Measurements from ENCODE around the gene FBXO15.

The FBXO15 gene

GRCh38 chr18:74146756-74147155 lies 878 bp downstream of the FBXO15 start:
- peak; percentile 99 for FAIRE-seq
- no peak for TF ChIP-seq CTCF (IDR thresholded peaks at IDR 0.05; ENCODE audit: insufficient read depth, missing control alignments)
- DNase-seq (ENCODE audit: insufficient read length, low spot score), result no peak

GRCh38 chr18:74142252-74142651 lies 5.4 kb downstream of the FBXO15 start:
- FAIRE-seq (no peak), DNase-seq (ENCODE audit: insufficient read length, low spot score) (no peak)
- TF ChIP-seq CTCF (IDR thresholded peaks at IDR 0.05; ENCODE audit: insufficient read depth, missing control alignments), result no peak

GRCh38 chr18:74141667-74142066 lies 6.0 kb downstream of the FBXO15 start:
- TF ChIP-seq CTCF (IDR thresholded peaks at IDR 0.05; ENCODE audit: insufficient read depth, missing control alignments), result no peak
- FAIRE-seq (peak; percentile 53), DNase-seq (ENCODE audit: insufficient read length, low spot score) (no peak)

GRCh38 chr18:74140582-74140981 lies 7.1 kb downstream of the FBXO15 start:
- FAIRE-seq, result peak; percentile 97

GRCh38 chr18:74139888-74140287 lies 7.7 kb downstream of the FBXO15 start:
- no peak for DNase-seq (ENCODE audit: insufficient read length, low spot score)
- FAIRE-seq, result no peak
- TF ChIP-seq CTCF (IDR thresholded peaks at IDR 0.05; ENCODE audit: insufficient read depth, missing control alignments), result no peak

More at GRCh38 chr18:74140582-74140981, 7.1 kb downstream of the FBXO15 start:
- no peak for TF ChIP-seq CTCF (IDR thresholded peaks at IDR 0.05; ENCODE audit: insufficient read depth, missing control alignments)
- DNase-seq (ENCODE audit: insufficient read length, low spot score), result no peak

- FAIRE-seq, result no peak
- TF ChIP-seq CTCF (IDR thresholded peaks at IDR 0.05; ENCODE audit: insufficient read depth, missing control alignments), result no peak
- DNase-seq (ENCODE audit: insufficient read length, low spot score), result no peak
Measured at GRCh38 chr18:74139411-74139810, 8.2 kb downstream of the FBXO15 start.

- DNase-seq (ENCODE audit: insufficient read length, low spot score) (no peak), FAIRE-seq (no peak)
- TF ChIP-seq CTCF (IDR thresholded peaks at IDR 0.05; ENCODE audit: insufficient read depth, missing control alignments), result no peak
Measured at GRCh38 chr18:74137920-74138538, 9.6 kb downstream of the FBXO15 start.

Measured in D721Med (cell line).